ENCODE measurements around the gene IL16.
"Not testable (repeated sequence)": the region's sequence is repeated elsewhere in the genome, so short reads cannot be mapped to it uniquely, and the experiment has no call there.

The IL16 gene

DNA sequence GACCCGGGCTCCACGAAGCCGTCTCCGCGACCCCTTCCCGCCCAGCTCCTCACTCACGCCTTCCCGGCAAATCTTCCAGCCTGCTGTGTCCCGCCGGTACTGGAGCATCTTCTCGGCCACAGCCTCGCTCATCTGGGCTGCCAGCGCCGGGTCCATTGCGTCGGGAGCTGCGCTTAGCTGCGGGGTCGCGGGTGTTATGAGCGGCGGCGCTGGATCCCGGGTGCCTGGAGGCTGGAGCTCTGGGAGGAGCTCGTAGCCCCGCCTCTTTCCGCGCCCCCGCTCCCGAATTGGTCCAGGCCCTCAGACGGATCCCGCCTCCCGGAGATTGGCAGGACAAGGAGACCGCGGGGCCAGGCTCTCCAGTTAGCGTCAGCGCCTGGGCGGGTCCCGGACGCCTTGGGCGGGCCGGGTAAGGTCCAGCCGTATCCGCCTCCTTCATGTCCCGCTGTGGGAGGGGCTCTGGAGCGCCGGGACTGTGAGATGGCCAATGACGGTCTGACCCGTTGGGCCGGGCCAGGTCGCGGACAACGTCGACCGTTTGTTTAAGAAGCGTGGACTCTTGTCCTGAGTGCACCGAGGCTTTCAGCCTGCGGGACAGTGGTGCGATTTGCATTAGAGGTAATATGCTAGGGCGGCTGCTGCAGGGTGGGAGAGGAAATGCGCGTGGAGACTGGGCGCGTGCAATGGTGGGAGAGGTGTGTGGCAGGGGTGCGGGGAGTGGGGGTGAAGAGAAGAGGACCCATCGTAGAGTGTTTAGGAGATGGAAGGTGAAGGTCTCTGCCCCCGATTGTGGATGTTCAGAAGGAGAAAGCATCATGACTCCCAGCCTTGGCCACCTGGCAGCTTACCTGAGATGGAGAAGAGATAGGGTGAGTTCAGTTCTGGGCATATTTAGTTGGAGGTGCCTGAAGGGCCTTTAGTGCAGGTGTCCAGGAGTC, 127.5 kb downstream of the IL16 start, which contains the start of gene STARD5:
Gene STARD5, minus strand, starts transcription at position 198 of the 938 bp plus-strand sequence. Its CDS starts 42 bp downstream, at position 156.
- DNase-seq (ENCODE audit: low read depth): peak; percentile 94
- H3K4me3 ChIP-seq (ENCODE audit: control insufficient read depth, low read depth, low read length): peak within 1 kb of the TSS; percentile 88
- TF ChIP-seq, protein P1, sequence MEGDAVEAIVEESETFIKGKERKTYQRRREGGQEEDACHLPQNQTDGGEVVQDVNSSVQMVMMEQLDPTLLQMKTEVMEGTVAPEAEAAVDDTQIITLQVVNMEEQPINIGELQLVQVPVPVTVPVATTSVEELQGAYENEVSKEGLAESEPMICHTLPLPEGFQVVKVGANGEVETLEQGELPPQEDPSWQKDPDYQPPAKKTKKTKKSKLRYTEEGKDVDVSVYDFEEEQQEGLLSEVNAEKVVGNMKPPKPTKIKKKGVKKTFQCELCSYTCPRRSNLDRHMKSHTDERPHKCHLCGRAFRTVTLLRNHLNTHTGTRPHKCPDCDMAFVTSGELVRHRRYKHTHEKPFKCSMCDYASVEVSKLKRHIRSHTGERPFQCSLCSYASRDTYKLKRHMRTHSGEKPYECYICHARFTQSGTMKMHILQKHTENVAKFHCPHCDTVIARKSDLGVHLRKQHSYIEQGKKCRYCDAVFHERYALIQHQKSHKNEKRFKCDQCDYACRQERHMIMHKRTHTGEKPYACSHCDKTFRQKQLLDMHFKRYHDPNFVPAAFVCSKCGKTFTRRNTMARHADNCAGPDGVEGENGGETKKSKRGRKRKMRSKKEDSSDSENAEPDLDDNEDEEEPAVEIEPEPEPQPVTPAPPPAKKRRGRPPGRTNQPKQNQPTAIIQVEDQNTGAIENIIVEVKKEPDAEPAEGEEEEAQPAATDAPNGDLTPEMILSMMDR (conservative IDR thresholded peaks at IDR 0.05; ENCODE audit: control insufficient read depth, insufficient read depth, low read depth, low read length): no peak

DNA sequence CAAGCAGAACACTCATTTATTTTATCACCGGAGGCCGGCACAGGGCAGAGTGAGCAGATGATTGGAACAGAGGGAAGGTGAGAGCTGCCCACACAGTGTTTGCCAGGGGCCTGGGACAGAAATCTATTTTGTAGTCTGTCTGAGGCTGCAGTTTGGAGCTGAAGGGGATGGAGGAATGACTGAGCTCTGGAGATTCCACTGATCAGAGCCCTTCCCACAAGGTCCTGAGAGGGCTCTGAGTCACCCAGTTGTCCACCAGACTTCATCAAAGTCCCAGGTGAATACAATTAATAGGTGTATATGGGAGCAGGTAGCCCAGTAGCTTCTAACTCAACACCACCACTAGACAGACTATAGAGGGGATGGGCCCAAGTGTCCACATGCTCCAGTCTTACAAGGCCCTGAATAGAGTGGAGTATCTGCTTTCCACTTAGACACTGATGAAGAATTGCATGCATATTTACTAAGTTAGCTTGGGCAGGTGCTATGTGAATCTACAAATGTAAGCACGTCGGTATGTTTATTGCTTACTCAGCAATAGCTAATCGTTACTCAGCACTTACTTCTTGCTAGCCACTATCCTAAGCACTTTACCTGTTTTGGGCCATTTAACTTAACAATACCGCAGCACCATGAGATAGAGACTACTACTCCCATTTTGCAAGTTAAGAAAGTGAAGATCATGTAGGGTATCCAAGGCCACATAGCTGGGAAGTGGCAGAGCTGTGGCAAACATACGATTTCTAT, 130.0 kb downstream of the IL16 start:
- DNase-seq (ENCODE audit: low read depth): peak; percentile 46
- H3K4me3 ChIP-seq (ENCODE audit: control insufficient read depth, low read depth, low read length): no peak overlapping the region
- TF ChIP-seq, protein P1 (conservative IDR thresholded peaks at IDR 0.05; ENCODE audit: control insufficient read depth, insufficient read depth, low read depth, low read length): no peak

DNA sequence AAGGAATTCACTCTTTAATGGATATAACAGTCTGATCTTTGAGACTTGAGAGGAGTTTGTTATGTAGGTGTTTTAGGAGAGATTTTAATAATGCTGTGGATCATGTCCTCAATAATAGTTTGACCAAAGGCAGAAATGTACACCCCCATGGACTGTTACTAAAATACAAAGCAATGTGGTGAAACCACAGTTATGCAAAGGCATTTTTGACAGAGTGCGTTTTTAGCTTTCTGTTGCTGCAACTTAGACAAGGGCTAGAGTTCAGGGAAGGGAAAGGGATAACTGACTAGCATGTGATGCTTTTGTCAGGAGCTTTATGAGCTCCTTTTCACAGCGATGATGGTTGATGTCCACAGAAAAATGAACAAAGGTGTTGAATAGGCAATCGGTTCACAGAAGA, 130.8 kb downstream of the IL16 start:
- H3K4me3 ChIP-seq (ENCODE audit: control insufficient read depth, low read depth, low read length): no peak overlapping the region
- TF ChIP-seq, protein P1 (conservative IDR thresholded peaks at IDR 0.05; ENCODE audit: control insufficient read depth, insufficient read depth, low read depth, low read length): no peak
- peak; percentile 91 for DNase-seq (ENCODE audit: low read depth)

DNA sequence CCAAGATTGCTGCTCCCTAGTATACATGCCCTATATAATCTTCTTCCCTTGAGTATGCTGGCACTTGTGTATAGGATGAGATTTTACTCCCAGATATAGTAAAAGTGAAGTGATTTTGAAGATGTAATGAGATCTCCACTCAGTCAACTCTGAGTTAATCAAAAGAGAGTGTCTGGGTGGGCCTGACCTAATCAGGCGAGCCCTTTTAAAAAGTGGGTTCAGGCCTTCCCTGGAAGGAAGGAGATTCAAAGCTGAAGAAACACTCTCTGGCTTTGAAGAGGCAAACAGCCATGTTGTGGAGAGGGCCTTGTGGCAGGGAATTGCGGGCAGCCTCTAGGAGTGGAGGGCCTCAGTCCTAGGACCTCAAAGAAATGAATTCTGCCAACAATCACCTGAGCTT, 132.8 kb downstream of the IL16 start:
- TF ChIP-seq, protein P1 (conservative IDR thresholded peaks at IDR 0.05; ENCODE audit: control insufficient read depth, insufficient read depth, low read depth, low read length): no peak
- DNase-seq (ENCODE audit: low read depth): no peak
- no peak overlapping the region for H3K4me3 ChIP-seq (ENCODE audit: control insufficient read depth, low read depth, low read length)

DNA sequence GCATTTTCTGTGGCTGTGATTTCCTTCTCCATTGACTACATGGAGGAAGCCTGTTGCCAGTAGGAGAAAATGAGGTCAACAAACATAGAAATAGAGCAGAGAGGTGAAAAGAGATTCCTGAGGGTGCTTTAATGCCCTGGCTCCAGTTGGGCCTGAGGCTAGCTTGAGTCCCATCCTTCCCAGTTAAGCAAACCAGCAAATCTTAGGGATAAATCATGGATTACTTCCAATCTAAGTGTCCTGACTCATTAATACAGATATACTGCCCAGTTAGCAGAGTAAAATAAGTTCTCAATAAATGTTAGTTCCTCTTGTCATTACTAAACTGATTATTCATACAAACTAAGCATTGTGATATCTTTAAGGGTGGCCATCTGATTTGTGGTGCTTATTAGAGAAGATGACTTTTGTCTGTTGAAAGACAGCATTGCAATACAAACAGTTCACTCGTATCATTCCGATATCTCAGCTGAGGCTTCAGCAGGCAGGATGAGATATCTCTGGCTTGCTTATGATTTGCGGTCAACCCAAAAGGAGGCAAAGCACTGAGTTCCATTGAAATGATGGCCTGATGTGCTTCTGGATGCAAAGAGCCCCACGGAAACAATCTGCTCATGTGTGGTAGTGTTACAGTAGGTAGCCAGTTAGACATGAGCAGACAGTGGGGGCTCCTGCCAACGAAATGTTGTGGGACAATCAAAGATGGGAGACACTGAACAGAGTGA, 133.8 kb downstream of the IL16 start:
- TF ChIP-seq, protein P1 (conservative IDR thresholded peaks at IDR 0.05; ENCODE audit: control insufficient read depth, insufficient read depth, low read depth, low read length): no peak
- no peak overlapping the region for H3K4me3 ChIP-seq (ENCODE audit: control insufficient read depth, low read depth, low read length)
- no peak for DNase-seq (ENCODE audit: low read depth)

DNA sequence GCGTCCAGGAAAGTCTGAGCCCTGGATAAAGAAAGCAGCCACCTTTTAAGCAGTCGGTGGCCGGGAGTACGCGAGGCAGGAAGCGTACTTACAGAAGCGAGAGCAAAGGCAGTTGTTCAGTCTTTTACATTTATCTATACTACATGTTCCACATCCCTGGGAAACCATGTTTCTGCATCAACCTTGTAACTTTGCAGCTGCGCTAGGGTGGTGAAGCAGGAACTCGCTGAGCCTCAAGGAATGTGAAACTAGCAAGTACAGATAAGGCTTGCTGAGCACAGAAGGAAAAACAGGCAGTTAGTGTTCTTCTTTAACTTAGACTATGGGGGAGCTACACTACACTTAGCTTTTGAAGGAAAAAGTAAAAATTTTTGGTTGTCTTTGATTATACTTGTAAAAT, 134.5 kb downstream of the IL16 start:
- not testable (repeated sequence) for DNase-seq (ENCODE audit: low read depth); H3K4me3 ChIP-seq (ENCODE audit: control insufficient read depth, low read depth, low read length)

All from fibroblast of mammary gland (primary cell).